AG08396 (cell line): Measurements from ENCODE around the gene DBP.
A peak's percentile ranks its signal among the peaks of the same experiment; 100 is the strongest.
"Not testable (repeated sequence)": the region's sequence is repeated elsewhere in the genome, so short reads cannot be mapped to it uniquely, and the experiment has no call there.

Experiments
- DNase-seq: peaks from one replicate; pipeline ENCODE4 v3.0.0; 2012; ENCODE audit warnings: low spot score, mixed read lengths

DBP gene, protein sequence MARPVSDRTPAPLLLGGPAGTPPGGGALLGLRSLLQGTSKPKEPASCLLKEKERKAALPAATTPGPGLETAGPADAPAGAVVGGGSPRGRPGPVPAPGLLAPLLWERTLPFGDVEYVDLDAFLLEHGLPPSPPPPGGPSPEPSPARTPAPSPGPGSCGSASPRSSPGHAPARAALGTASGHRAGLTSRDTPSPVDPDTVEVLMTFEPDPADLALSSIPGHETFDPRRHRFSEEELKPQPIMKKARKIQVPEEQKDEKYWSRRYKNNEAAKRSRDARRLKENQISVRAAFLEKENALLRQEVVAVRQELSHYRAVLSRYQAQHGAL

GRCh38 chr19:48636859-48637448 is at the start of gene DBP:
TSS of gene DBP (minus strand) at chr19:48637379. CDS start at chr19:48636994, 385 bp downstream.
- peak; percentile 58 for DNase-seq

- not testable (repeated sequence) for DNase-seq
Measured at GRCh38 chr19:48686637-48687036, 49.5 kb upstream of the DBP start.

DNA sequence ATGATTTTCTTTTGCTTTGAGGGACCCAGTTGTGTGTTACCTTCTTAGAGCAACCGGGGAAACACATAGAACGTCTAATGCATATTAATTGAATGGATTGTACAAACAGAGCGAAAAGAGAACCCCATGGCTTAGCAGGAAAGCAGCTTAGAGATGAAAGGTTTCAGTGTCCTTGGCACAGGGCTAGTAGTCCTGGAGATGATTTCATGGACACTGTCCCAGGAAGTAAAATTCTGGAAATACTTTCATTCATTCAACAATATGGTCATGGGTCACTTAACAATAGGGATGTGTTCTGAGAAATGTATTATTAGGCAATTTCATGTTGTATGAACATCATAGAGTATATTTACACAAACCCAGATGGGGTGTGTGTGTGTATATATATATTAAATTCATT is 48.9 kb upstream of the DBP start:
- no peak for DNase-seq

GRCh38 chr19:48685583-48685982 is 48.4 kb upstream of the DBP start:
- no peak for DNase-seq

GRCh38 chr19:48683349-48683748 is 46.2 kb upstream of the DBP start:
- peak; percentile 34 for DNase-seq

DNA sequence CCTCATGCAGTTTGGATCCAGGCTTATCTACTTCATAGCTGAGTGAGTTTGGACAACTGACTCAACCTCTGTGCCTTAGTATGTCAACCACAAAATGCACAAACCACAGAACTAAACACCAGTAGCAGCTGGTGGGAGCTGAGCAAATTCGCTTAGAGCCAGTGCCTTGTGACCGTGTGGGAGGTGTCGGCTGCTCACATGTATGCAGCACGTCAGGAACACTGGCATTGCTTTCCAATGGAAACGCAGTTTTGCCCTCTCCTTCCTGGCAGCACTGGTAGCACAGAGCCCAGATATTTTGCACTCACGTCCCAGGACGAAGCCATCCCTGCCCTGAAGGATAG is 43.9 kb upstream of the DBP start:
- peak; percentile 91 for DNase-seq

DNA sequence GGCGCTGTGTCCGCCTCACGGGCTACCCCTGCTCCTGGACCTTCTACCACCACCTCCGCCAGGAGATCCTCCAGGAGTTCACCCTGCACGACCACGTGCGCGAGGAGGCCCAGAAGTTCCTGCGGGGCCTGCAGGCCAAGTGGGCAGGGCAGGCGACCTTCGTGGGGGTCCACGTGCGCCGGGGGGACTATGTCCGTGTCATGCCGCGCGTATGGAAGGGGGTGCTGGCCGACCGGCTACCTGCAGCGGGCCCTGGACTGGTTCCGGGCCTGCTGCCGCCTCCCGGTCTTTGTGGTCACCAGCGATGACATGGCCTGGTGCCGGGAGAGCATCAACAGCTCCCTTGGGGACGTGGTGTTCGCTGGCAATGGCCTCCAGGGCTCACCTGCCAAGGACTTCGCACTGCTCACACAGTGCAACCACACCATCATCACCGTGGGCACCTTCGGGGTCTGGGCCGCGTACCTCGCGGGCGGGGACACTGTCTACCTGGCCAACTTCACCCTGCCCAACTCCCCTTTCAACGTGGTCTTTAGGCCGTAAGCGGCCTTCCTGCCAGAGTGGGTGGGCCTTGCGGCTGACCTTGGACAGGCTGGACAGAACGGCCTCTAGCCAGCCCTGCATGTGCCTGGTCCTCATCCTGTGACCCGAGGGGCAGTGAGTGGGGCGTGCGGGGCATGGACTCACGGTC is 43.4 kb upstream of the DBP start:
- no peak for DNase-seq

GRCh38 chr19:48680006-48680405 is 42.8 kb upstream of the DBP start:
- DNase-seq: not testable (repeated sequence)

- no peak for DNase-seq
Measured at GRCh38 chr19:48678201-48678600, 41.0 kb upstream of the DBP start.

- no peak for DNase-seq
Measured at GRCh38 chr19:48676887-48677286, 39.7 kb upstream of the DBP start.

DNA sequence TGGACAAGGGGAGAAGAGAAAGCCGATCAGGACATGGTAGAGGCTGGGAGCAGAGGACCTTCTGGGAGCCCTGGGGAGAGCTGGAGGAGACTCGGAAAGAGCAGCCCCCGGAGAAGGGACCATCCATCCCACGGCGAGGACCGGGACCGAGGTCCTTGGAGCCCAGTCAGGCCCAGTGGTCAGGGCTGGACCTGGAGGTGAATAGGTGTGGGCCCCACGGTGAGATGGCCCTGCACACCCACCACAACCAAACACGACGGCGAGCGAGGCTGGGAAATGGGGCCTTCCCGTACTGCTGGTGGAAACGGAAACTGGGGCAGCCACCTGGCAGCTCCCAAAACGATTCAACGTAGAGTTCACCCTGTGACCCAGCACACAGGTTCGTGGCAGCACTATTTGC is 39.3 kb upstream of the DBP start:
- no peak for DNase-seq

GRCh38 chr19:48674921-48675824 is 38.0 kb upstream of the DBP start:
- peak; percentile 95 for DNase-seq

DNA sequence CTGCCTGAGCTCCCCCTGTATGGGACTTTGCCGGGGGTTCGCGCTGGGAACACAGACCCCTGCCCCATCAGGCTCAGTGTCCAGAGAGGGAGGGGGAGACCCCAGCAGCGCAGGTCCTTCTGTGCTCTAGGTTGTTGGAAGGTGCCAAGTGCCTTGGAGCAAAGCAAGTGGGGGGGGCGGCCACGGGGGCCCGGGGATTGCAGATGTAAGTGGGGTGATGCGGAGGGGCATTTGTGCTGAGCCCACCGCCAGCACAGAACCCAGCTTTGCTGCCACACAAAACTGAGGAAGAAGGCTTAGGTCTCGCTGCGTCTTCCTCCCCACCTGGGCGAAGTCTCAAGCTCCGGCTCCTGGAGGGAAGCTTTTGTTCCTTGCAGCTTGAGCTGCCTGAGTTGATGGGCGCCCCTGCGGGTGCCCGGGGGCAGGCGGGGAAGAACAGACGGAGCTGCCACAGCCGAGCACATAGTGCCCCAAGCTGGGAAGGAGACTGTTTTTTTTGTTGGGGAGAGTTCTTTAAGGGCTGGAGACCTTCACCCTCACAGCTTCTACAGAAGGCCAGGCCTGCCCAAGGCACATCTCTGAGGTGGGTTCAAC is 37.1 kb upstream of the DBP start:
- no peak for DNase-seq

DNA sequence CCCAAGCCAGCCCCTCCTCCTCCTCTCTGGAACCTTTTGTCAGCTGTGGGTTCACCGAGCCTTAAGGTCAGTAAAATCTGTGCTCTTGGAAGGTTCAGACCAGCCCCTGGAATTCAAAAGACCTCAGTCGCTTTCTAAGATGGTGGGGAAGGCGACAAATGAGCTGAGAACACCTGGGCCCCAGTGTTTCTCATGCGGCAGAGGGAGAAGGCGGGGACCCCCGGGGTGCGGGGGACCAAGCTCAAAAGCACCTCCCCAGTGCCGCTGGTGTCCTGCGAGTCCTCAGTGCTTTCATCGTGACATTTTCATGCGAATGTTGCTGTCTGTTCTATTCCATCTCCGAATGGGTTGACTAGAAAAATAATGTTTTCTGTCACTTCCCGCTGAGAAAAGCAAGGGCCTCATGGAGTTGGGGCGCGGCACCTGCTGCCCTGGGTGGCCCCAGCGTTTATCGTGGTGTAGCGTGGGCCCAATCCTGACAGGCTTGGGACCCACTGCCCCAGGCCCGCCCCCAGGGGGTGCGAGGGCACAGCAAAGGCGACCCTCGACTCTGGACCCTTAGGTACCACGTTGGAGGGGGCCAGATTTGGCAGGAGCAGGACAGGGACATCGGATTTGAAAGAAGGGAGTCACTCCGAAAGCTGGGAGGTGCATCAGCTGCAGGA is 36.4 kb upstream of the DBP start:
- DNase-seq: no peak

GRCh38 chr19:48672994-48673393 is 35.8 kb upstream of the DBP start, which contains the start of gene NTN5:
TSS of gene NTN5 (minus strand) at chr19:48673017. CDS start at chr19:48670986, 2,031 bp downstream.
- DNase-seq: no peak

DNA sequence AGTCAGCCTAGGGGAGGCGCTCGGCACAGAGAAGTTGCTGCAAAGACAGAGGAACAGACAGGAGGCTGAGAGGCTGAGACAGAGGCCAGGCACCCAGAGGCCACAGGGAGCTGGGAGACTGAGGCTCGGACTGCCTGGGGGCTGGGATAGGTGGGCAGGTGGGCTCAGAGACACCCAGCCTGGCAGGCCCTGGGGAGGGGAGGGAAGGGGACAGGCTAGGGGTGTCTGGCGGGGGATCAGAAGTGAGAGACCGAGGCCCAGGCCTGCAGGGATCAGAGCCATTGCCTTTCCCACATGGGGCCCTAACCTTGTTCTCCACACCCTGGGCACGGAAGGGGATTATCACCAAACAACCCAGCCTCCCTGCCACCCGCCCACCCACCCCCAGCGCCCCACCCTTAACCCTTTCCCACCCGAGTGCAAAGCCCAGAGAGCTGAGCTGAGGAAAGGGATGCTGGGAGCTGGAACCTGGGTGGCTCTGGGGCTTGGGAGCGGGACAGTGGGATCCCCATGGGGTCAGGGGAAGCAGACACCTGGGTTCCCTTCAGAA is 34.3 kb upstream of the DBP start:
- DNase-seq: no peak

DNA sequence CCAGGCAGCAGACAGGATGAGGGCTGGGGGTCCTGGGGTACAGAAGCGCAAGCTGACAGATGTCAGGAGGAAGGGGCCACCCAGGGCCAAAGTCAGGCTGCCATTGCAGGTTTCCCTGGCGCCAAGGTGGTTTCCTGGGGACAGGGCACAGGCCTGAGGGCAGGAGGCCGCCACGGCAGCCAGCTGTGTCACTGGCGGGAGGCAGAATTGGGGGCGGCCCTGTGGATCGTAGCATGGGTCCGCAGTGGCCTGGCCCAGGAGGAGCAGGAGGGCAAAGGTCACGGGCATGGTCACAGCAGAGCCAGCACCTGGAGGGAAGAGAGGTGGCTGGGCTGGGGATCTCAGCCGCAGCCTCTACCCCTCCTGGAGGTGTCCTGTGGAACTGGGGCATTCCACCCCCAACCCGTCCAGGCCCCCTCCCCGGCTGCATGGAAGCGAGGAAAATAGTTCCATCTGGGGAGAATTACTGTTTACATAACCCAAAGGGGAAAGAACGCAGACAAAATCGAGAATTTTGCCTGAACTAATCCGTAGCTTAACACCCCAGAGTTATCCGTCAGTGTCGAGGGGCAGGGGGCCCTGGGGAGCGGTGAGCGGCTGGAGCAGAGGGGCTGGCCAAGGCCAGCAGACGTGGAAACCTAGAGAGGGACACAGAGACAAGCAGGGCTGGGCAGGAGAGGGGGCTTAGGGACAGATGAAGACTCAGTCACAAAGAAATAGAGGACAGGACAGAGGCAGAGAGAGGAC is 33.7 kb upstream of the DBP start:
- no peak for DNase-seq

DNA sequence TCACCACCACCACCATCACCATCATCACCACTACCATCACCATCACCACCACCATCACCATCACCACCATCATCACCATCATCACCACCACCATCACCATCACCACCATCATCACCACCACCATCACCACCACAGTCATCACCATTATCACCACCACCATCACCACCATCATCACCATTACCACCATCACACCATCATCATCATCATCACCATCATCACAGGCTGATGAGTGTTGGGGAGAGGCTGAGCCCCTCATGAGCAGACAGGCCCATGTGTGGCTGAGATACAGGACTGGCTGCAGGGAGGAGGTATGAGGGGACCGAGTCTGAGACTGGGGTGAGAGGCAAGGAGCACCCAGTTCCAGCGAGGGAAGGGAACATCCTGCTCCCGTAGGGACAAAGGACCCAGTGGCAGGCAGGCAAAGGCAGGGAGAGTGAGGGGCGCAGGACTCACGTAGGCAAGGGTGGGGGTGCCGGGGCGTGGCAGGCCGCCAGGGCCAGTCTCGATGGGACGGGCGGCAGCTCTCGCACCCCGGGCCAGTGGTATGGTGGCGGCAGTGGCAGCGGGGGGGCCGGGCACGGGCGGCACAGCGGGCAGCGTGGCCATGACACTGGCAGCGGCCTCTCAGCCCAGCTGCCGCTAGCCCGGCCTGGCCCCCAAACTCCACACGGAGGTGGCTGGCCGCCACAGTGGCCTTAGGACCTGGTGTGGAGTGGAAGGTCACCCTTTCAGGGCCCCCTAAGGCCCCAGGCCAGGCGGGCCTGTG is 32.9 kb upstream of the DBP start:
- no peak for DNase-seq

DNA sequence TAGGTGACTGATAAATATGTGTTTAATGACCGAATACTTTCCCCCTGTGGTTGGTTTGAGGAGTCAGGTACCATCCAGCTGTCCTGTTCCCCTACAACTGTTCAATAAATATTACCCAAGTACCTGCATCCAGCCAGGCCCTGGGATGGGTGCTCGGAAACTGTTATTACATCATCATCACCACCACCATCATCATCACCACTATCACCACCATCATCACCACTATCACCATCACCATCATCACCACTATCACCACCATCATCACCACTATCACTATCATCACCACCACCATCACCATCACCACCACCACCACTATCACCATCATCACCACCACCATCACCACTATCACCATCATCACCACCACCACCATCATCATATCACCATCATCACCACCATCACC is 31.6 kb upstream of the DBP start:
- no peak for DNase-seq
